Ovary (tissue), 10 donors: Measurements from ENCODE around the gene STMP1. TPM values are rescaled to one million over a fixed set of nuclear protein-coding genes. Genes with fewer than 3 reads are reported as not detected.
A peak's percentile ranks its signal among the peaks of the same experiment; 100 is the strongest.

Source experiments
- DNase-seq, 5 donors: peaks; one replicate each; pipeline ENCODE4 v3.0.0-alpha.2; 2019 to 2020
- H3K27ac ChIP-seq, 2 donors: fragments of 200-600 bp; one replicate each; pipeline versions ENCODE4 v1.5.1 to v1.8.0; 2019 to 2022
- H3K27me3 ChIP-seq: fragments of 200-600 bp; one replicate; pipeline ENCODE4 v1.8.0; 2022
- H3K36me3 ChIP-seq: fragments of 200-600 bp; sonication (generic); one replicate; pipeline ENCODE4 v1.5.1; 2019
- H3K4me1 ChIP-seq: one replicate; pipeline ENCODE4 v1.8.1; 2013; ENCODE audit warnings: mild to moderate bottlenecking, moderate library complexity; ENCODE audit not compliant: insufficient read depth
- H3K4me3 ChIP-seq: fragments of 200-600 bp; sonication (generic); one replicate; pipeline ENCODE4 v1.5.1; 2017
- H3K9me3 ChIP-seq, 2 donors: fragments of 200-600 bp in 1 of 2; sonication (generic) in 1 of 2; one replicate each; pipeline versions ENCODE4 v1.5.1 to v1.8.1; 2013 to 2019; ENCODE audit warnings: mild to moderate bottlenecking in 1 of 2, moderate library complexity in 1 of 2
- CTCF ChIP-seq, 3 donors: fragments of 450-650 bp in 2 of 3; fragments of 200-600 bp in 1 of 3; IDR thresholded peaks; one replicate each; pipeline versions ENCODE4 v1.5.1 to v1.8.0; 2016 to 2022; ENCODE audit warnings: antibody characterized with exemption in 3 of 3, mild to moderate bottlenecking in 1 of 3
- EP300 ChIP-seq: sonication (generic); formaldehyde crosslinking; IDR thresholded peaks from one replicate; pipeline ENCODE4 v1.6.1; 2017; ENCODE audit warnings: antibody characterized with exemption
- POLR2A ChIP-seq: fragments of 450-650 bp; IDR thresholded peaks from one replicate; pipeline ENCODE4 v1.6.1; 2017; ENCODE audit warnings: antibody characterized with exemption, mild to moderate bottlenecking, moderate library complexity
- WGBS, 3 donors: extraction: QIAGEN DNeasy Blood & Tissue Kit in 1 of 3; methylation state at CpG; one replicate each; pipeline versions ENCODE4 v1.1.5 to v1.1.7; 2013 to 2017; 5-methylcytosine and 5-hydroxymethylcytosine counted together
- intact Hi-C, 4 donors: fragments of 100-400 bp; cut with DNase I; formaldehyde crosslinking; loops; one replicate each; pipeline versions ENCODE4 v1.11.0 to v1.15.1; 2022 to 2023
- long read RNA-seq, 3 donors: library from polyadenylated mRNA in 2 of 3; unstranded in 2 of 3; transcript quantifications; one replicate each; pipeline ENCODE4 v2.0.0 and lab custom pipeline, GENCODE V29; 2021 to 2026
- polyA plus RNA-seq, 2 donors: library from polyadenylated mRNA; stranded (reverse); fragments of 200-250 nt in 1 of 2; fragments of 350-450 nt in 1 of 2; fragmentation: Illumina TruSeq in 1 of 2; extraction: RNeasy Lipid Tissue Mini Kit (QIAGEN cat#74804) in 1 of 2; gene quantifications; one replicate each; pipeline ENCODE4 v1.2.3, GENCODE V29; 2013 to 2014
- total RNA-seq, 7 donors: library from RNA; depleted of rRNA in 2 of 7; stranded (reverse); fragments of >200 nt in 2 of 7; fragmentation: NEBNext Ultra II Directional in 3 of 7; extraction: Animal tissue kit (Norgen Biotek cat#: 25700) in 3 of 7; gene quantifications; one replicate each; pipeline versions ENCODE4 v1.1.0 to v1.2.4, GENCODE V29; 2016 to 2023
- donor health status: DM: no; HTN: no; CAD: no; lungs with moderate emphysema.
- donor health status: DM: no; HTN: no; CAD: no.
- donor health status: Bipolar disorder and iron deficiency.
- donor health status: DM: yes; HTN: yes; CAD: no.
- donor health status: DM: no; HTN: no; CAD: no.
- donor health status: DM: yes; HTN: yes; CAD: no.

Gene STMP1
- 10 to 100 TPM; 11.0 to 24.3 (median 19.7) TPM for total RNA-seq
- 10 to 100 TPM; 15.6 to 23.7 TPM for polyA plus RNA-seq
- long read RNA-seq, donor 1, transcript STMP1-202 (3 exons, 2,450 nt): major isoform, 51 of 58 reads
- long read RNA-seq, donor 1, partial matches to known transcripts: 0 of 58 reads
- long read RNA-seq, donor 1, other reads (novel, unspliced or antisense): 4 of 58 reads
- long read RNA-seq, donor 2, transcript STMP1-202 (3 exons, 2,450 nt): major isoform, 68 of 68 reads
- long read RNA-seq, donor 2, partial matches to known transcripts: 0 of 68 reads
- long read RNA-seq, donor 2, other reads (novel, unspliced or antisense): 0 of 68 reads
- long read RNA-seq, donor 3, transcript STMP1-202 (3 exons, 2,450 nt): major isoform, 24 of 31 reads
- long read RNA-seq, donor 3, partial matches to known transcripts: 0 of 31 reads
- long read RNA-seq, donor 3, other reads (novel, unspliced or antisense): 7 of 31 reads

DNA sequence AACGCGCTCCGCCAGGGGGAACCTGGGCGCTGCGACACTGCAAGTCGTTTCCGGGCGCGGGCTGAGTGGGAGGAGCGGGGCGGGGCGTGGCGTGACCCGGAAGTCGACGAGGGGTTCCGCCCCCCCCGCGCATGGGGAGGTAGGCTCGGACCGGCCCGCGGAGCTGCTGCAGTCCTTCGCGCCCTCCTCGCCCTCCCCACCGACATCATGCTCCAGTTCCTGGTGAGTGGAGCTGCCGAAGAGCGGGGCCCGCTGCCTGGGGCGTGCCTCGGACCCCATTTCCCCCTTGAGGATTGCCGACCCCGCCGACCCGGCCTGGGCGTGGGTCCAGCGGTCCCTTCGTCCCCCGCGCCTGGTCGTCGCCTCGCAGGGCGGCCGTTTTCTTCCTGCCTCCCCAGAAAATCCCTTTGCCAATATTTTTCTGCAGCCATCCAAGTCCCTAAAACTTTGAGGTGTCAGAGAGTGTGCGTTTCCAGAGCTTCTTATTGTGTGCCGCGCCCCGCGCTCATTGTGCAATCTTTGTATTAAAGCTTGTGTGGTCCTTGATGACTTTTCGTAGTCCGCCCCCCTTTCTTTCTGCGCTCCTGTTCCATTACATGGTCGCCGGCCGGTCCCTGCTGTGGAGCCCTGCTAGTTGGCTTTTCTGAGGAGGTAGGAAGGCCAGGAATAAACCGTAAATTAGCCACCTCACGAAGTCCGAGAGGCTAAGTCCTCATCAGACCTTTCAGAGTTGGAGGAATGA, at the start of gene STMP1:
Gene STMP1 (plus strand): TSS at position 142 of the 742 bp plus-strand sequence.
- Histone ChIP-seq H3K9me3 (no peaks in the 10 kb centered on the region), H3K4me3 (peak within 1 kb of the TSS; percentile 62), H3K36me3 (no peaks in the 10 kb centered on the region), H3K4me1 (peaks cover 3% of the 10 kb centered on the region), H3K27me3 (no peaks in the 10 kb centered on the region), H3K27ac (peak within 1 kb of the TSS; percentile 81 to 86)
- 0 to 1% (median 1%) methylated on average over 42 to 60 of the region's 60 CpGs for WGBS, 3 donors
- intact Hi-C loops: loop anchor here in 2 of 4 donors (10.0 kb wide), 3 partner anchors 312 to 352 kb away; partner anchors contain the start of gene MTPN (in 1 of the 2)
- TF ChIP-seq EP300 (no peak), POLR2A (peak; percentile 85), CTCF (IDR thresholded peaks at IDR 0.05) (peak in 1 of 3 donors; percentile 77)
- peak; percentile 95 to 98 (median 98) for DNase-seq

DNA sequence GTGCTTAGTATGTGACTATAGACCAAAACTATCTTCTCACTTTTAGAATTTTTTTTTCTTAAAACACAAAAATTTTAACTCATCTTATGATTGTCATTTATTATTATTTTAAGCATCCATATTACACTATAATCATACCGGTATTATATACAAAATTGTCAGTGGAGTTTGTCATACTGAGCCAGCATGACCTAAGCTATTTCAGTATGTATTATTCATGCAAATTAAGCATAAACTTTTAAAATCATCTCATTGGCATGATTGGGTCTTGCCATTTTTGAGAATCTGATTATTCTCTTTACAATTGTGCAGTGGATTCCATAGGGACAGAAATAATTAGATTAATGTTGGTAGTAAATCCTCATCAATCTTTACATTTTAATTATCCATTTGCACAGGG, 46.2 kb upstream of the STMP1 start:
- no peaks in the 10 kb centered on the region for H3K9me3 ChIP-seq
- DNase-seq: no peak
- TF ChIP-seq CTCF (IDR thresholded peaks at IDR 0.05): no peak
- no peak for TF ChIP-seq POLR2A
- TF ChIP-seq EP300: no peak
- H3K4me3 ChIP-seq: no peak overlapping the region
- intact Hi-C loops: no loop called here
- H3K27ac ChIP-seq: no peak overlapping the region
- H3K27me3 ChIP-seq: no peaks in the 10 kb centered on the region
- 92 to 94% (median 94%) methylated on average over 1 of the region's 1 CpG for WGBS, 3 donors
- H3K36me3 ChIP-seq: no peaks in the 10 kb centered on the region
- H3K4me1 ChIP-seq: no peaks in the 10 kb centered on the region

GRCh38 chr7:135617781-135618180, 44.5 kb upstream of the STMP1 start:
- WGBS, 3 donors: 61 to 85% (median 62%) methylated on average over 2 of the region's 2 CpGs
- Histone ChIP-seq H3K9me3 (no peaks in the 10 kb centered on the region), H3K36me3 (no peaks in the 10 kb centered on the region), H3K4me3 (no peak overlapping the region), H3K4me1 (no peaks in the 10 kb centered on the region), H3K27me3 (no peaks in the 10 kb centered on the region), H3K27ac (no peak overlapping the region)
- DNase-seq: no peak
- intact Hi-C loops: no loop called here
- TF ChIP-seq POLR2A (no peak), CTCF (IDR thresholded peaks at IDR 0.05) (no peak), EP300 (no peak)

GRCh38 chr7:135618510-135618909, 43.8 kb upstream of the STMP1 start:
- no peaks in the 10 kb centered on the region for H3K36me3 ChIP-seq
- TF ChIP-seq EP300: no peak
- TF ChIP-seq POLR2A: no peak
- TF ChIP-seq CTCF (IDR thresholded peaks at IDR 0.05): no peak
- H3K9me3 ChIP-seq: no peaks in the 10 kb centered on the region
- intact Hi-C loops: no loop called here
- DNase-seq: no peak
- H3K27me3 ChIP-seq: no peaks in the 10 kb centered on the region
- WGBS, 3 donors: 49 to 74% (median 63%) methylated on average over 7 of the region's 7 CpGs
- H3K4me1 ChIP-seq: no peaks in the 10 kb centered on the region
- no peak overlapping the region for H3K27ac ChIP-seq
- no peak overlapping the region for H3K4me3 ChIP-seq
